Retinal pigment epithelial cell (primary cell): ENCODE measurements around the gene DIP2C.

Source experiments
- DNase-seq: peaks from one replicate; pipeline ENCODE4 v3.0.0-alpha.2; 2010; ENCODE audit warnings: low read depth
- H3K4me3 ChIP-seq: 2 replicates; pipeline ENCODE4 v1.5.1; 2011; ENCODE audit warnings: mild to moderate bottlenecking, low read length, control low read depth, moderate library complexity
- TF ChIP-seq, protein P1 (sequence below): conservative IDR thresholded peaks from 2 replicates; pipeline ENCODE4 v1.5.1; 2011; ENCODE audit warnings: low read depth, low read length, control low read depth, inconsistent platforms

The DIP2C gene

DNA sequence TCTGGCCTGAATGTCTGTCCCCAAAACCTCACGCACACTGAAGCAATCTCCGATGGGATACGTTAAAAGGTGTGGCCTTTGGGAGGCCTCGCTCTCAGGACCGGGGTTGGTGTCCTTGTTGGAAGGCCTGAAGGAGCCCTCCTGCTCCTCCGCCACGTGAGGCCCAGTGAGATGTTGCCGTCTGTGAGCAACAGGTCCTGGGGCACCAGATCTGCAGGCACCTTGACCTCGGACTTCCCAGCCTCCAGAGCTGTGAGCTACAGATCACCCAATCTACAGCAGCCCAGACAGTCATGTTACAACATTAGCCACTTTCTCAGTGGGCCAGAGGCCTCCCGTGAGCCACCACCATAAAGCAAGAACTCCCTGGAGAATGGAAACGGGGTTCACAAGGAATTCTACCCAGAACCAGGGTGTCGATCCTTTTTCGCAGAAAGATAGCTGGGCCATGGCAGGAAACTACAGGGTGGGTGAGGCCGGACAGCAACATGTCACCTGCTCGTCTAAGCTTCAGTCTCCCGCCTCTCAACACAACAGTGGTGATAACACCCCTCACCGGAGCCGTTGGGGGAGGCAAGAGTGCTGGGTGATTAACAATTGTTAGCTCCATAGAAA is 87.0 kb downstream of the DIP2C start:
- TF ChIP-seq, protein P1, sequence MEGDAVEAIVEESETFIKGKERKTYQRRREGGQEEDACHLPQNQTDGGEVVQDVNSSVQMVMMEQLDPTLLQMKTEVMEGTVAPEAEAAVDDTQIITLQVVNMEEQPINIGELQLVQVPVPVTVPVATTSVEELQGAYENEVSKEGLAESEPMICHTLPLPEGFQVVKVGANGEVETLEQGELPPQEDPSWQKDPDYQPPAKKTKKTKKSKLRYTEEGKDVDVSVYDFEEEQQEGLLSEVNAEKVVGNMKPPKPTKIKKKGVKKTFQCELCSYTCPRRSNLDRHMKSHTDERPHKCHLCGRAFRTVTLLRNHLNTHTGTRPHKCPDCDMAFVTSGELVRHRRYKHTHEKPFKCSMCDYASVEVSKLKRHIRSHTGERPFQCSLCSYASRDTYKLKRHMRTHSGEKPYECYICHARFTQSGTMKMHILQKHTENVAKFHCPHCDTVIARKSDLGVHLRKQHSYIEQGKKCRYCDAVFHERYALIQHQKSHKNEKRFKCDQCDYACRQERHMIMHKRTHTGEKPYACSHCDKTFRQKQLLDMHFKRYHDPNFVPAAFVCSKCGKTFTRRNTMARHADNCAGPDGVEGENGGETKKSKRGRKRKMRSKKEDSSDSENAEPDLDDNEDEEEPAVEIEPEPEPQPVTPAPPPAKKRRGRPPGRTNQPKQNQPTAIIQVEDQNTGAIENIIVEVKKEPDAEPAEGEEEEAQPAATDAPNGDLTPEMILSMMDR = no peak
- DNase-seq = no peak
- no peak overlapping the region for H3K4me3 ChIP-seq

DNA sequence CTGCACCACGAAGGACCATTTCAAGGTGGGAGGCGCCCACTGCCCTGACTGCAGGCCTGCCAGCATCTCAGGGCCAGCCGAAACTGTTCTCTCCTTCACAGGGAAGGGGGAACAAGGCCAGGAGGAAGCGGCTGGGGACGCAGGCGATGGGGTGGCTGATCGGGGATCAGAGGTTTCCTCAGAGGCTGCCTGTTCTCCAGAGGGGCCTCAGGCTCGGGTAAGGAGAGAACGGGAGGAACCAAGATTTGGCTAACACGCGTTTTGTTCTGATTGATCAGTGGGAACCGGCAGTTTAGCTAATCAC is 87.9 kb downstream of the DIP2C start:
- H3K4me3 ChIP-seq = no peak overlapping the region
- TF ChIP-seq, protein P1 = no peak
- DNase-seq = no peak

DNA sequence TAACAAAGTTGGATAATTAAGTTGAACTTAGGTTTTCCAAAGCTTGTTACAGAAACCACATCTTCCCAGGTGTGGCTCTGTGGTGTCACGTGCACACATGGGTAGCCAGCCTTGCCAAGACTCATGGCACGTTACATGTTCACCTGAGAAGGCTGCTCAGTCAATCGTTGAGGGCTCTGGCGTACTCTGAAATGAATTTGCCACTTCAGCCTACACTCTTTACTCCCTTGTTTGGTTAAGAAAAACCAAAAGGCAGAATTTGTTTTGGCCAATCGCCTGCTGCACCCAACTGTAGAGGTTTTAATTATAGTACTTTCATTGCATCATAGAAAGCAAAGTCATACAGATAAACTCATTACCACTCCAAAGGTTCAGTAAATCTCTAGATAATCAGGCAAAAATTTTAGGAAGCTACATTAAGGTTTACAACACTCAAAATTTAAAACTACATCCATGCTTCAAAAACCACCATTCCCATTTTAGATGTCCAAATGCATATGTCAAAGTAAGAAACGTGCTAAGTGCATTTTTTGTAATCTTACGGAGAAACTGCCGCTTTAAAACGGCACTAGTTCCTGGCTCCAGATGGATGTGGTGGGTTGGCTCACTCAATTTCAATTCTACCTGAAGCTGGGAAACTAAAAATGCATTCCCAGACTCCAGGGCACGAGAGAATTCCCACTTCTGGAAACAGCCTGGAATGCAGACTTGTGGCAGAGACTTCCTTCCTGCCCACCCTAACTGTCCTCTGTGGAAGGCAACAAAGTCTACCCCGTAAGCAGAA is 88.4 kb downstream of the DIP2C start:
- no peak for DNase-seq
- no peak overlapping the region for H3K4me3 ChIP-seq
- TF ChIP-seq, protein P1 = no peak

DNA sequence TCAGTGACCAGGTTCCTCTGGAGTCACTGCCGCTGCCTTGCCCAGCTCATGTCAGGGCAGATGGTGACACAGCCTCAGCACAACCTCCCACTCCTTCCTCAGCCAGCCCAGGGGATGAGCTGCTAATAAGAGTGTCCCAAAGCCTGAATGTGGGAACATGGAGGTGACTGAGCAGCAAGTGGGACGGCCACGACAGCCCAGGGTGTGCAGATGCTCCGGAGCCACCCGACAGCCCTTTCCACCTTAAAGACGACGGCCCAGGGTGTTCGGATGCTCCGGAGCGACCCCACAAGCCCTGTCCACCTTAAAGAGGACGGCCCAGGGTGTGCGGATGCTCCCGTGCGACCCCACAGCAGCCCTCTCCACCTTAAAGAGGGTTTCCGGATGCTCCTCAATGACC is 89.2 kb downstream of the DIP2C start:
- H3K4me3 ChIP-seq = no peak overlapping the region
- no peak for DNase-seq
- TF ChIP-seq, protein P1 = no peak

DNA sequence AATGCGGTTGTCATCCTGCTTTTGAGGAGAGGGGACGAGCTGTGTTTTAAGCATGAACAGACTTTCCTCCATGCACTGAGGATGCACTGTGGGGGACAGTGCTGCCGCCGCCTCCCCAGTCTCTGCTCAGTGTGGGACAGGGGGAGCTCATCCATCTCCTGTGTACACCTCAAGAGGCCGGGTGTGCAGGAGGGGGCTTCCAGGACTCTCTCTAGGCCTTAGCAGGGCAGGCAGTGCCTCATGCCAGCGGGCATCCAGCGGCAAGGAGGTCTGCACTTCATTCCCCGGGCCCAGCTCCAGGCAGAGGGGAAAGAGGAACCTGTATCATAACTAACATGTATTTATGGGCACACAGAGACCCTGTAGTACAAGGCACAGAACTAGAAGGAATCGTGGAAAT is 89.7 kb downstream of the DIP2C start:
- no peak for DNase-seq
- TF ChIP-seq, protein P1 = no peak
- no peak overlapping the region for H3K4me3 ChIP-seq

DNA sequence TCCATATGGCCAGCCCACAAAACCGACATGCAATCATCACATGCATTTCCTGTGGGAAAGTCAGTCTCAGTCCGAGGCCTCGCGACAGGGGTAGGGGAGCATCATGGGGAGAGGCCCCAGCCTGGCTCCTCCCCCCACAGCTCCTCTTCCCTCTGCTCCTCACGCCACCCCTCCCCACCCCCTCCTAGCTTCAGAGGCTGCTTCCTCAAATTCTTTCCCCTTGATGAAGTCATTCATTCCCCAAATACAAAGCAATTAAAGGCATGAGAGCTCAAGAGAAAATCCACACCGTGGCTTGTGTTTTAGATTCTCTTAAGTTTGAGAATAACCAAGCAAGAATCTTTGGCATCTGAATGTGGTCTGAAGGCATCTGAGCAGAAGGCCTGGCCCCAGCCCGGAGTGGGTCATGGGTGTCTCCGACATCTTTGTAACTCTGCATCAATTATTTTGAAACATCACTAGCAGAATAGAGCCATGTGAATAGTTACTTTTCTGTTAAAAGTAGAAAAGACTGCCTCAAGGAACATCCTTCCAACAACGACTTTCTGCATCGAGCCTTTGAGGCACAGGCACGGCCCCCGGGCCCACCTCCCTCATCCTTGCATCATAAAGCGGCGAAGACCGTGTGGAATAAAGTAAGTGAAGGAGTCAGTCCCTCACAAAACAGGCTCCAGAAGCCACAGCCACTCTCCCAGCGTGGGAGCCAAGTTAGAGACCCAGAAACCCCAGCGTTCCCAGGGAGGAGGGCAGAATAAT is 90.9 kb downstream of the DIP2C start:
- peak; percentile 91 for DNase-seq

More for the DNA sequence above, 90.9 kb downstream of the DIP2C start:
- no peak overlapping the region for H3K4me3 ChIP-seq
- TF ChIP-seq, protein P1 = no peak
